Activated CD4-positive, alpha-beta T cell treated with anti-CD3 and anti-CD28 coated beads for 24 hours (primary cell): Measurements from ENCODE around the gene CBFA2T2.
"Not testable (repeated sequence)": the region's sequence is repeated elsewhere in the genome, so short reads cannot be mapped to it uniquely, and the experiment has no call there.

ENCODE experiments used
- DNase-seq, 2 donors: peaks; one replicate each; pipeline ENCODE4 v3.0.0-alpha.2; 2020; ENCODE audit warnings: low read depth in 2 of 2

The CBFA2T2 gene

DNA sequence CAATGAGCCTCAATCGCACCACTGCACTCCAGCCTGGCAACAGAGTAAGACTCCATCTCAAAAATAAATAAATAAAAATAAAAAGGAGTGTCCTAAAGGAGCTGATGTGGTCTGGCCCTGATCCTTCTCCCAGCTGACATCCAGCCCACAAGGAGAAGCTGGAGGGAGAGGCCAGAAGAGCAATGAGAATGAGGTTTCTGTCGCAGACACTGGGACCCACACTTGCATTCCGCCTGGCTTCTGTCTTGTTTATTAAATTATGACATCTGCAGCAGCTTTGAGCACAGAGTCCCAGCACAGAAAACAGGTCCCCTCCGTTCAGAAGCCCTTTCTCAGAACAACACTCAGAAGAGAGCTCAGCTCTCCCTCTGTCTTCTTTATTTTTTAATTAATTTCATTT is 206.6 kb downstream of the CBFA2T2 start:
- DNase-seq, result no peak

DNA sequence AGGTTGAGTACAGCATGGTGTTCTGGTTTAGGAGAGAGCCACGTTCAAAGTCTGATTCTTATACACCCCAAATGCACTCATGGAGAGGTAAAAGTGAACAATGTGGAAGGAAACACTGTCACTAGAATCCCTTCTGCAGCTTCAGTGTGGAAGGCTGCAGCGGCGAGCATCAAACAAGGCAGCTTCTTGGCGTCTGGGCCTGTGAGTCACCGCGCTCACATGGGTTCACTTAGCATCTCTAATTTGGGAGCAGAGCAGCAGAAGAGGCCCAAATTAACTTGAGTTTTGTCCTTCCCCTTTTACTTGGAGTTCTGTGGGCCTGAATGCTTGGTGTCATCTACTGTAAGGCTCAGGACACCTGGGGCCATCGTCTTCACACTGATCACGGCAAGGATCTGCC is 207.2 kb downstream of the CBFA2T2 start:
- DNase-seq, result no peak

DNA sequence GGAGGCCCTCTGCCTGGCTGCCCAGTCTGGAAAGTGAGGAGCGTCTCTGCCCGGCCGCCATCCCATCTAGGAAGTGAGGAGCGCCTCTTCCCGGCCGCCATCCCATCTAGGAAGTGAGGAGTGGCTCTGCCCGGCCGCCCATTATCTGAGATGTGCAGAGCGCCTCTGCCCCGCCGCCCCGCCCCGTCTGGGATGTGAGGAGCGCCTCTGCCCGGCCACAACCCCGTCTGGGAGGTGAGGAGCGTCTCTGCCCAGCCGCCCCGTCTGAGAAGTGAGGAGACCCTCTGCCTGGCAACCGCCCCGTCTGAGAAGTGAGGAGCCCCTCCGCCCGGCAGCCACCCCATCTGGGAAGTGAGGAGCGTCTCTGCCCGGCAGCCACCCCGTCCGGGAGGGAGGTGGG is 209.1 kb downstream of the CBFA2T2 start:
- not testable (repeated sequence) for DNase-seq
